NCI-H2081 treated with DMSO at 0.1 percent for 48 hours (cell line): ENCODE data around the gene URB1.

Experiments used
- DNase-seq: peaks from one replicate; lab custom pipeline; 2025; lab: John Stamatoyannopoulos, UW

URB1 gene

DNA sequence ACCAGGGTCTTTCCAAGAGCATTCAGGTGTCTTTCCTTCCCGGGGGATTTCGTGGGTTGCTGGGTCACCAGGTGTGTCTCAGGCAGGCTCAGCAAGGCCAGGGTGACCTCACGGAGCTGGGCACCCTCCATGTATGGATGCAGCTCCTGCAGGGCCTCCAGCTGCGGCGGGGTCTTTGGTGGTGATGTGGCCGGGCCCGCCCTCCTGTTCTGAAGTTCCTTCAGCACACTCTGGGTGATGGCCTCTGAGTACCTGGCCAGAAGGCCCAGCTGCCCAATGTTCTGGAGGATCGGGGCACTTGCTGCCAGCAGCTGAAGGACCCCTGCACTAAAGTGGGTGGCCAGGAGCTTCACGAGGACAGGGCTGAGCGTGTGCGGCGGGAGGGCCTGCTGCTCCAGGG, 45.5 kb downstream of the URB1 start:
- DNase-seq, result no peak

DNA sequence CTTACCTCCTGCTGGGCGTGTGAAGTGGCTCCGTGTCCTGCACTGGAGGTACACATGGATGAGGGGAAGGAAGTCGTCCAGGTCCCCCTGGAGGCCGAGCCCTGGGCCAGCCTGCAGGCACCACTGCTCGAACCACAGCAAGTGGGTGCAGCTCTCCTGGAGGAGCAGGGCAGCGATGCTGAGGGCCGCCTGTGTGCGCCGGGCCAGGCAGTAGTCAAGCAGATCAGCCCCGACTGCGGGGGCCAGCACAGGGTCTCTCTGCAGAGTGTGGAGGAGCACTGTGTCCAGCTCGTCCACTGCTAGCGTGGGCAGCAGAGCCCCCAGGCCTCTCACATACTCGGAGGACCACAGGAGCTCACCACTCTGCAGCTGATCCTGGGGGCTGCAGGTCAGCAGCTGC, 45.9 kb downstream of the URB1 start:
- no peak for DNase-seq

DNA sequence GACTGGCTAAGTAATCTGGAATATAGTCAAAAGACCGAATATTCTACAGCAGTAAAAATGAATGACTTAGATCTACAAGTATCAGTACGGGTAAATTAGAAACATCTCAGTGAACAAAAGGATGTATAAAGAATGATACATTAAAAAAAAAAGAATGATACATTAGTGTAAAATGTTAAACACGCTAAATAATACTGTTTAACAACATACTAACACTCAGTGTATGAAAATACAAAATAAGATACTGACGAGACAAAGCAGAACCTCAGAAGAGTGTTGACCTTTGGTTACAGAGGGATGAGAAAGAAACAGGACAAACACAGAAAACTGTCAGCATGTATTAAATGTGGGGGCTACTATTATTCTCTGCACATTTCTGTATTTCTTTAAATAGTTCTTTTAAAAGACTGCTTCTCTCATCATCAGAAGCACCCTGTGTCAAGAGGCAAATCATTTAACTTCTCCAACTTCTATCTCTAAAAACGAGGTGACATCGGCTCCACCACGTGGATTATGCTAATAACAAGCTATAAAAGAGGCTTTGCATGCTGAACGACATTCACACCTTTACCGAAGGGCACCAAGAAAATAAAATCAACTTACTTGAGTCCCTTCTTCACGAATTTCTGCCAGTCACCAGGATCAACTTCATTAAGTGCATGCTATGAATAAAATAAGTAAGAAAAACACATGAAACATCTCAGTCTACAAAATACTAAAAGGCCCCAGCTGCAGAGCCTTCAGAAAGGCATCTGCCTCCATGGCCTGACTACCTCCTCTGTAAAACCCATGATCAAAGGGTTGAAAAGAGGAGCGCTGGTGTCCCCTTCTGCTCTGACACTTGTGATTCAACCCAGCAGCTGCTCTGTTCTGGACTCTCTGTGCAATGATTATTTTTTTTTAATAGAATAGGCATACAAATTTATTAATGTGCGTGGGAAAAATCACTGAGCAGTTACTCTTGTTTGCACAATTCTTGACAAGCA, 51.7 kb downstream of the URB1 start:
- DNase-seq, result no peak

DNA sequence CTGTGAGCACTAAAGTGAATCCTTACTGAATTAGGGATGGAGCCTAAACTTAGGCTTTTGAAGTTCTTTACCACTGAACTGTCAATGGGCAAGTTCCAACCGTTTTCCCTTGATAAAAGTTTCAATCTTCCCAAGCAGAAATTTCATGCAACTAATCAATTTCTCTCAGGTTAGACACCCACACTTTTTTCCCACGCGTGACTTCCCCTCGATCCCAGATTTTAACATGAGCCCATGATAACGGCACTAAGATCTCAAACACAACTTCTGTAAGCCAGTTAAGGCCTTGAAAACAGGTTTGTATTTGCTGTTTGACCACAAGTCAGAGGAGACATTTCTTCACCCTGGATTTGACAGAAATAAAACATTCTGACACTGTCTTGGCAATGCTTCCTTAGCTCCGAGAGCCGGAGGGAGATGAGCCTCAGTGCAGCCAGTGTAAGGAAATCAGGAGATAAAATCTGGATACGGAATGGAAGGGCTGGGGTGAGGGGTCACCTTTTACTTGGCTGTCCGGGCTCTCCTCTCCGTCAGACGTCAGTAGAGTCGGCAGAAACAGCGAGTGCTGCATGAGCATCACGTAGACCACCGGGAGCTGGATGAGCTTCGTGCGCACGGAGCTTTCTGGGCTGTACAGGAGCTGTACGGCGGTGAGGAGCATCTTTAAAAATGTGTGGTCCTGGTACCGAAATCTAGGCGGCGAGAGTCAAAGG, 54.4 kb downstream of the URB1 start:
- DNase-seq, result no peak

DNA sequence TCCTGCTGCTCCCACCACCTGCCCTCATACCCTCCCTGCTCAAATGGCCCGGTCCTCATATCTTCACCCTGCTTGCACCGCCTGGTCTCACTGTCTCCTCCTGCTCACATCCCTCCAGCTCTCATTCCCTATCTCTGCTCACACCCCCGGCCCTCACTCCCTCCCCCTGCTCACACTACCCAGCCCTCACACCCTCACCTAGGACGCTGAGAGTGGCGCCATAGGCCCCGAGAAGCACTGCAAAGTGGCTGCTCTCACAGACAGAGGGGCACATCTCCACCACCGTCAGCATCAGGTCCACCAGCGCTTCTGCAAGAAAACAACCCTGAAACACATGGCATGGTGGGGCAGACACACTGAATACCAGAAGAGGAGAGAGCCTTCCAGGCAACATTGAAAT, 55.6 kb downstream of the URB1 start:
- no peak for DNase-seq

DNA sequence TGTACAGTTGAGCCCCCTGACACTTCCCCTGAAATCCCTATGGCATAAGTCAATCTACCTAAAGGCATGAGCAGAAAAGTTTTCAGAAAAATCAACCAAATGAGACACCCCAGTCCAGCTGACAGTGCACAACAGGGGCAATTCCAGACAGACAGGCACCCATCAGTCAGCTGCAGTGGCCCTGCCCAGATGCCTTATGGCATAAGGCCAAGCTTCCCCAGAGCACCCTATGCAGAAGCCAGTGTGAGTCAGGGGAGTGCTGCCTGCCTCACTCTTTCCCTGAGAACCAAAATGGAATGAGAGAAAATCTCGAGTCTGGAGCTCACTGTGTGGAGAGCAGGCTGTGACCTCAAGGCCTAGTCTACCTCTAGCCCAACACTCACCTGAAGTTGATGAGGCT, 56.1 kb downstream of the URB1 start:
- no peak for DNase-seq

DNA sequence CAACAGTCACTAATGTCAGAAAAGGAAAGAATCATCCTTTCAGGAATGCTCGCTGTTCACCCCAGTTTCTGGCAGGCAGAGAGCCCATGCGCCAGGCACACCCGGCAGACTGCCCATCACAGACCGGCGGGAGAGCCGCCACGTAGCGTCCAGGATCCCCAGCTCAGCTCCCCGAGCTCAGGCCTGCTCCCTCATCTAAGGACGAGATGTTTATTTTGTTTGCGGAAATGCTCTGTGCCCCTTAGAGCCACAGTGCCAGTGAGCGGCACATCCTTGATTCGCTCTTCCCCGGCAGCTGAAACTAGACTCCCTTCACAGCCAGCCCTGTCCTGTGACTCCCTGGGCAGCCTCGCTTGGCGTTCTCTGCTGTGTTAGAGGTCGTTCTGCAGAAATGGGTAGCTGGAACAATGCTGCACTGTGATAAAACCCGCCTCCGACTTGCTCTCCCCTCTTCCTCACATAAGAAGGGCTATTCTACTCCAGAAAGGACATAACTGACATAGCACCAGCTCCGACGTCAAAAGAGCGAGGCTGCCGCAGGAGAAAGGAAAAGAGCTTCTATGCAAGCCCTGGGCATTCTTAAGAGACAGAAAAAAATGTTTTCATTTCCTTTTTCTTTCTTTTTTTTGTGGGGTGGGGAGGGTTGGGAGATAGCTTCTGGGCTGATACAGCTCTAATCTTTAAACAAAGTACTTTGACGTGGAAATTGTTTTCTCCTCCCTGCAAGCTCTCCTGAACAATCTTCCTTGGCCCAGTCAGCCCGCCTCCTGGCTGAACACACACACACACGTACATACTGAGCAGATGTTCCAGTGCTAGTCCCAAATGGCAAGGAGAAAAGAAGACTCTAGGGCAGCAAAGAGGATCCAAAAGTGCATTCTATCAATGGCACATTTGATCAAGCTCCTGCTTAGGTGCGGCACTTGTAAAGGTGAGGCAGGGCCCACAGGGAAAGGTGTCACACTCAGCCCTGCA, 56.9 kb downstream of the URB1 start:
- DNase-seq, result no peak

DNA sequence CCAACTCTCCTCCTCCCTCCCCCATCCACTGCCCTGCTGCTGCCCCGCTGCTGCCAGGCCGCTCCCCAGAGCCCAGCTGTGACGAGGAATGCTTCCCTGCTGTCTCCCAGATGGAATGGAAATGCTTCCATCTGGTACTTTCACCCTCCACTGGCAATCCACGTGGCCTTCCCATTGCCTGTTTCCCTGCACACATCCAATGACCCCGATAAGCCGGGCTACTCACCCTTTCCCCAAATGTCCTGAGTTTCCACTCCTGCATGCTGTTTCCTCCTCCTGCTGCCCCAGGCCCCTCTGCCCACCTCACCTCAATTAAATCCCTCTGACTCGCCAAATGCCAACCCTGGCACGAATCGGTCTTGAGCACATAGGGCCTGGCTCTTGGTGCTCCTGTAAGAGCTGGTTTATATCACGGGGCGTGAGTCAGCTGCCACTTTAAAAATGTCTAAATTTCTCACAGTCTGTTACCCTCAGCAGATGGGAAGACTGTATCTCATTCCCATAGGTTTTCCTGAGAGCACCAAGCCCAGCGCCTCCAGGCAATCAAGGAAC, 57.8 kb downstream of the URB1 start:
- no peak for DNase-seq

DNA sequence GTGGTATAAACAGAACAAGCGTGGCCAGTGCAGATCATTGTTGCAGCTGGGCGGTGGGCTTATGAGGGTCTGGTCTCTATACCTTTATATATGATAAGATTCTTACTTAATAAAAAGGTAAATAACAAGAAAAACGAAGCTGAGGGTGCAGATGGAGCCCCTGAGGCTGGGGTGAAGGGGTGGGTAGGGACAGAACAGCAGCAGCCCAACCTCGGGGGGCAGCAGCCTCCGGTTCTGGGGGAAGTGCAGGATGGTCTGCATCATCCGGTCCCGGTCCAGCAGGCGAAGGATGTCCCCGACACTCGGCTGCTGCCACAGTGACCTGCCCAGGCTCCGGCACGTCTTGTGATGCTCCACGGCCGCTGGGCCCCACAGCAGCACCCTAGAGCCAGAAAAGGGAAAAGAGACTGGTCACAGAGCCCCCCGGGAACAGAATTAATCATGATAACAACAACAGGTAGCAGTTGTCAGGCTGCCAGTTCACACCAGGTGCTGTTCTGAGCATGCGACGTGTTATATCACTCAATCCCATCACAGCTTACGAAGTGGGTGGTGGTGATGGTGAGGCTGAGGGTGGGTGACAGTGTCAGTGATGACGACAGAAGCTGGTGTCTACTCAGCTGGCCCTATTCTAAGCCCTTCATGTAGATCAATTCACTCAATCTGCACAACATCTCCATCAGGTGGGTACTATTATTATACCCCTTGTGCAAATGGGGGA, 58.7 kb downstream of the URB1 start:
- no peak for DNase-seq

DNA sequence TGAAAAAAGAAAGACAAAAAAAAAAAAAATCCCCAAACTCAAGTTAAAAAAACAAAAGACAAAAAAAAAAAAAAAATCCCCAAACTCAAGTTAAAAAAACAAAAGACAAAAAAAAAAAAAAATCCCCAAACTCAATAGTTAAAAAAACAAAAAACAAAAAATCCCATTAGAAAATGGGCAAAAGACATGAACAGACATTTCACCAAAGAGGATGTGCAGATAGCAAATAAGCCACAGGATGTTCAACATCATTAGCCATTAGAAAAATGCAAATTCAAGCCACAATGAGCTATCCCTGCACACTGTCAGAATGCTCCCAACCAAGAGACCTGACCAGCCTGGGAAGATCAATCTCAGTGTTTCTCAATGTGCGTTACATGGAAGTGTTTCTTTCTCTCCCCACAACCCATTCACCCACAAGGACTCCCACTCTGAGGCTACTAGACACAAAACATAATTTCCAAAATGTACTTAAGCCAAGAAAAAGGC, 60.3 kb downstream of the URB1 start:
- no peak for DNase-seq

DNA sequence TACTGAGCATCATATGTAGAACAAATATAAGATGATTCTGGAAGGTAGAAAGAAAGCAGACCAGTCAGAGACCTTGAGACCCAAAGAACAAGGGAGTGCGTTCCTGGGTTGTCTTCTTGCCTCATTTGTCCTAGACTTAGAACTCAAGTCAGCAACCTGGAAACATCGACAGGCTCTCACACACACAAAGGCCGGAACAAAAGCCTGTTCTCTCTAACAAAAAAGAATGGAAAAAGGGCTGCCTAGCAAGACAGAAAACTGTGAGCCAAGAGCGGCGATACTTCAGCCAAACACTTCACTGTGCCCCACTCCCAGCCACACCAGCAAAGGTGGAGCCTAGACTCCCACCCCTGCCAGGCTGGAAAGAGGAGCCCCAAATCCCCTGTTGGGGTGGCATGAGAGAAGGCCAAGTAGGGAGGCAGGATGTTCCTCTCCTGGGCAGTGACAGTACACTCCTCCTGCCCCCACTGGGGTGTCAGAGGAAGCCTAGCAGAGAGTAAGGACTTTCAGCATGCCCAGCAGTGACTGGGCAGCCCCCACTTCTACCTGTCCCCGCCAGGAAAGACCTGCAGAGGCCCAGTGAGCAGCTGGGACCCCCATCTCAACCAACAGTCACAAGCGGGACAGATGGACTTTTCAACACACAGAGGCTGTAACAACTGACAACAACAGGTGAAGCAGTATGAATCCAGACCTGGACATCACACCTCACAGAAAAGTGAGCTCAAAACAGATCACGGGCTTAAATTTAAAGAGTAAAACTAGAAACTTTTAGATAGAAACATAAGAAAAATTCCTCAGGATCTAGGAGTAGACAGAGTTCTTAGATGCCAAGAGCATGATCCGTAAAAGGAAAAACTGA, 61.1 kb downstream of the URB1 start:
- DNase-seq, result no peak

DNA sequence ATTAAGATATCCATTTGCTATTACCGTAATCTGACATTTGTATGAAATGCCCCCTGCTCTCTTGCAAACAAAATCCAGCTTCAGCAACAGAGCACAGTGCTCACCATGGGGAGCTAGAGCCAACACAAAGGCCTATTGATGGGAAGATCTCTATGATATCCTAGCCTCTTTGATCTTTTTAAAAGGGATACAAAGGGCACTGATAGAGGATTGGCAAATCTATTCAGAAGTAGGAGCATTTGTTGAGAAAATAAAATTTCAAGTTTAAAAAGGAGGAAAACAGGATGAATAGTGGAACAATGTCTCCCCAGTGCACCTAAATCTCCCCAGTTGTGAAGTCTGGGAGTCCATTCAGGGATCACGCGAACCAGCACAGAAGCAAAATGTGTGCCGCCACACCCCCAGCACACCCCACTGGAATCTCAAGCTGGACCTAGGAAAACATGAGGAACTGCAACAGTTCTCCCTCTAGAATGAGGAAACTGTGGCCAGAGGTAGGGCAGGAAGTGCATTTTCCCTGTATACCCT, 62.0 kb downstream of the URB1 start:
- no peak for DNase-seq

DNA sequence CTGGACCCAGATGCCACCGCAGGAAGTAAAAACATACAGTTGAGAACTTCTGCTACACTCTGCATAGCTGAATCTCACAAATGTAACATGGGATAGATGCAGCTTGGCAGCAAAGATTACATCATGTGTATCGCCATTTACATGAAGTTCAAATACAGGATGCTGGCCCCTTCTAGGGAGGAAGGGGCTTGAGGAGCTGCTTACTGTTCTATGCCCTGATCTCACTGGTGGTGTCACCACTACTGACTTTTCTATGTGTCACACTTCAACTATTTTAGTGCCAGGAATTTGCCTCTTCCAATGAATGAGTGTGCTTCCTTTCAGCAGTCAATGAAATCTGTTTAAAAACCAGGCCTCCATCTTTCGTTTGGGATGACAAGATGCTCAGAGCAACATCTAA, 63.0 kb downstream of the URB1 start:
- no peak for DNase-seq

DNA sequence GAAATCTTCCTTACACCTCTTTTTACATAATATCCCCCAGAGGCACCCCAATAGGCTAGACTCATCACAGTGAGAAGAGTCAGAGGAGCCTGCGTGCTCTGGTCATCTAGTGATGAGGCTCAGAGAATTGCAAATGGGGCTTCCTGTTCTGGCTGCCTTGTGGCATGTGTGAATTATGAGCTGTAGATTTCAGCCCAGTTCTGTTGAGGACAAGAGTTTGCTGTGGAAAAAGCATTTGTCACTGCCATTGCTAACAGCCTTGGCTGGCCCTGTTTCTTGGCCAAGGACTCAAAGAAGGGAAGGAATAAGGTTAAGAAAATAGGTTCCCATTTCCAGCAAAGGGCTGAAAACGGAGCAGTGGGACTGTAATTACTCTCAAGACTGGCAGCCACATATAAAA, 63.5 kb downstream of the URB1 start:
- no peak for DNase-seq

DNA sequence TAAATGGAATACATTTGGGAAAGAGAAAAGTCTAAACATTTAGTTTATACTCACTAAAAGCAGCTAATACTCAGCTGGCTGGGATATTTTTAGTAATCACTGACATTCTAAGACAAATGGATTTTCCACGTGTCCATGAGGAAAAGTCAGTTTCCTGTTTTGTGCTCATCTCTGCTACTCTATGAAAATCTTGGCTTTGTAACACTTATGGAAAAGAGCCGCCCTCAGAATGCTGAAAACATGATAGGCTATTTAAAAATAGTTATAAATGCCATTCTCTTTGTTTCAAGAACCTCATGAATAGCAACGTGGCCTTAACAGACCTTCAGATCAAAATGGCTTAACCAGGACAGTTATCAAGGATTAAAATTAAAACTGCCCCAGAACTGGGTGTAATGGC, 64.2 kb downstream of the URB1 start:
- no peak for DNase-seq

DNA sequence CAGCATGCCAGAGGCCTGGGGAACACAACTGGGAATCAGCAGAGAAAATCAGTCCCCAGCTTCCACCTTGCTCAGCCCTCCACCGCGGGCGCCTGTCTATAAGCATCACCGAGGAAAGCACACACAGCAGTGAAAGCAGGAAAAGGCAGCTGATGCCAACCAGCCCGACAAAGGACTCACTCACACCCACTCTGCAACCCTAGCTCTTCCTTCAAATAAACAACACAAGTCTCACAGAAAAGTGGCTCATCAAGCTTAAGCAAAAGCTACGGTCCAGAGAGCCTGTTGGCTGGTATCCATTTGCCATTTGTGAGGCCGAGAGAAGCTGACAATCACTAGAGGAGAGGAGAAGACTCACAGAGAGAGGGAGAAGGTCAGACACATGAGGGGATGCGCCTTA, 67.1 kb downstream of the URB1 start:
- no peak for DNase-seq

DNA sequence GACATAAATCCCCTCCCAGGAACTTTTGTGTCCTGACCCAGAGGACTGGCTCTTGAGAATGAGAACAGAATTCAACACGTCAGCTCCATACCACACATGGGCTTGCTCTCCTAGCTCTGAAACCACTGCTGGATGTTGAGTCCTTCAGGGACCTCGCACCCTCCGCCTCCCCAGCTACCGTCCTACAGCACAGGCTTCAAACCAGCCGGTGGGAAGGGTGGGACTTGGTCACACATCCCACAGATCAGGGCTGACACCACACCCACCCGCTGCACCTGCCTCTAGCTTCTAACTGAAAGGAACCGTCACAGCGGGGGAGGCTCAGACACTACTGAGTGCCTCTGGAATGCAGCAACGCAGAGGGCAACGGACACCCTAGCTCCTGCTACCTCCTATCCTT, 70.1 kb downstream of the URB1 start:
- no peak for DNase-seq

DNA sequence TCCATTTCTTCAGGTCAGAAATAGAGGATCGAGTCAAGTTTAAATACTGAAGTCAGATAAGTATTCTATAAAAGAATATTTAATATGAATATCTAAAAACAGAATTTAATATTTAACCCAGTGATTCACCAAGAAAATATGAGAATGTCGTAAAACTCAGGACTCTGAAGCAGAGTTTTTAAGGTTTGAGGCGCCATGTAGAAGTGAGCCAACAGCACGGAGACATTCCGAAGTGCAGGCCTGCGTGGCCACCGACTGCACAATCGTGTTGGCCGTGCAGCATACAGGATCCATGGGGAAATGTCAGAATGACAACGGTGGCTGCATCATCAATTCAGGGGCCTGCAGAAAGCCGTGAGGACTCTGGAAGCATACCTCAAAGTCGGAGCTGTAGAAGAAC, 70.7 kb downstream of the URB1 start:
- no peak for DNase-seq

DNA sequence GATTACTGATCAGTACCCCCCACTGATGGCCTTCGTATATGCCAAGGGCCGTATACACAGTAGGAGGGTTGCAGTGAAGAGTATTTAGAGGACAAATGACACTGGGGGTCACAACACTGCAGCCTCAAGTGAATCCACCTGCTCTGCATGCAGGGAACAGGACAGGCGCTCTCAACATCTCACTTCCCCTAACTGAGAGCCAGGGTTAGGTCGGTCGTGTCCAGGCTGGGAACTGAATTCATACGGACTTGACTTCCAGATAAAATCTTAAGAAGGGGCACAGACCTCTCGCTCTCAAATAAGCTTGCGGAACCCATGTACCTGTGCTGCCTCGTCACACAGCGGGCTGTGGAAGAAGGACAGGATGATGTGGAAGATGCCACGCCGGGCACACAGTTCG, 71.3 kb downstream of the URB1 start:
- DNase-seq, result no peak

DNA sequence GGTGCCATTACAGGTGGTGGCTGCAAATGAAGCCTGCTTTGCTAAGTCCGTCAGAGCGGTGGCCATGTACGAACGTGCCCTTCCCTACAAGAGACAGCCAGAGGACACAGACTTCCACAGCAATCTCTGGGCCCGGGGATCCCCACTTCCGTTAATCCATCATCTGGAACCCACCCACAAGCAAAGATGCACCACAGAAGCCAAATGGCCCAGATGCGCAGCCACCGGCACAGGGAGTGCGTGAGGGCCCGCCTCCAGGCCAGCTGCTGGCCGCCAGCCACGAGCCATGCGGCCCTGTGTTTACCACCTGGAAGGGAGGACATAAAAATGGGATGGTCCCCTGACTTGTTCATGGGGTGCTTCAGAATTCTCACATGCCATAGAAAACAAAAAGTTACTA, 72.1 kb downstream of the URB1 start:
- no peak for DNase-seq
